HG03025 (cell line): ENCODE data around the gene CAPZB.

ENCODE experiments used
- ATAC-seq: cut with Tn5 transposase; IDR thresholded peaks from one replicate; pipeline ENCODE4 v1.9.1; 2021; ENCODE audit warnings: mild to moderate bottlenecking, moderate library complexity; ENCODE audit not compliant: unreplicated experiment, low FRiP score

Gene CAPZB

GRCh38 chr1:19410393-19410792, 74.9 kb downstream of the CAPZB start:
- no peak for ATAC-seq

- ATAC-seq: no peak
These were observed 75.6 kb downstream of the CAPZB start for GRCh38 chr1:19409477-19410341.

GRCh38 chr1:19407494-19408096, 77.7 kb downstream of the CAPZB start:
- ATAC-seq: no peak

- no peak for ATAC-seq
These were observed 78.7 kb downstream of the CAPZB start for GRCh38 chr1:19406680-19407079.

- no peak for ATAC-seq
These were observed 79.4 kb downstream of the CAPZB start for GRCh38 chr1:19405761-19406487.

- no peak for ATAC-seq
These were observed 80.1 kb downstream of the CAPZB start for GRCh38 chr1:19405195-19405760.

- ATAC-seq: no peak
These were observed 80.6 kb downstream of the CAPZB start for GRCh38 chr1:19404748-19405147.

- no peak for ATAC-seq
These were observed 82.1 kb downstream of the CAPZB start for GRCh38 chr1:19403256-19403655.

- no peak for ATAC-seq
These were observed 83.1 kb downstream of the CAPZB start for GRCh38 chr1:19402031-19402813.

- ATAC-seq: no peak
These were observed 83.8 kb downstream of the CAPZB start for GRCh38 chr1:19401535-19401889.

- ATAC-seq: no peak
These were observed 84.3 kb downstream of the CAPZB start for GRCh38 chr1:19400875-19401534.

- ATAC-seq: no peak
These were observed 85.1 kb downstream of the CAPZB start for GRCh38 chr1:19400192-19400611.

- no peak for ATAC-seq
These were observed 87.0 kb downstream of the CAPZB start for GRCh38 chr1:19398309-19398760.

- no peak for ATAC-seq
These were observed 88.0 kb downstream of the CAPZB start for GRCh38 chr1:19397217-19397945.

- no peak for ATAC-seq
These were observed 89.1 kb downstream of the CAPZB start for GRCh38 chr1:19396280-19396679.

GRCh38 chr1:19395678-19396192, 89.6 kb downstream of the CAPZB start:
- ATAC-seq: no peak

GRCh38 chr1:19393046-19393445, 92.3 kb downstream of the CAPZB start:
- ATAC-seq: no peak

- ATAC-seq: no peak
These were observed 93.1 kb downstream of the CAPZB start for GRCh38 chr1:19392221-19392620.

- no peak for ATAC-seq
These were observed 93.8 kb downstream of the CAPZB start for GRCh38 chr1:19391596-19391981.
